NOMO-1 (cell line): Measurements from ENCODE around the gene JAG2.

Source experiments
- DNase-seq, 2 experiments: peaks; one replicate each; lab custom pipeline; 2025; ENCODE audit not compliant: unreplicated experiment in 2 of 2; lab: John Stamatoyannopoulos, UW

JAG2 gene

GRCh38 chr14:105168496-105168978 lies at the start of gene JAG2:
Gene JAG2 (minus strand): TSS chr14:105168776. CDS start chr14:105168420, 356 bp downstream.
- DNase-seq: peak in 1 of 2 experiments; percentile 14

DNA sequence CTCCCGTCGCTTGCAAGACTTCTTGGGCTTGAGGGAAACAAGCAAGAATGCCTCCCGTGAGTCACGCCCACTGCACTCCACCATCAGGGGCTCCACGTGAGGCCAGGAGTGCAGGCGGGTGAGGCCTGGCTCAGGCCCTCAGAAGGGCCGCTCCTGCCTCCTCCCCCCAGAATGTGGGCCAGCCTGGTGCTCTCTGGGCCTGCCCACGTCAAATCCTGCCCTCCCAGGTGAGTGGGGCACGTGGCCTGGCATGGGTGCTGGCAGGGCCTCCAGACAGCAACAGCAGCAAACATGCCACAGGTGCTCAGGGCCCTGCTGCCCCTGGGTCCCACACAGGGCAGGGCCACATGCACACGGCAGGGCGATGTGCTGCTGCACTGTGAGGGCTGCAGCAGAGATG lies 49.2 kb upstream of the JAG2 start:
- no peak for DNase-seq

GRCh38 chr14:105216490-105217247 lies 48.1 kb upstream of the JAG2 start:
- no peak for DNase-seq

- no peak for DNase-seq
Measured at GRCh38 chr14:105215602-105216001, 47.0 kb upstream of the JAG2 start.

DNA sequence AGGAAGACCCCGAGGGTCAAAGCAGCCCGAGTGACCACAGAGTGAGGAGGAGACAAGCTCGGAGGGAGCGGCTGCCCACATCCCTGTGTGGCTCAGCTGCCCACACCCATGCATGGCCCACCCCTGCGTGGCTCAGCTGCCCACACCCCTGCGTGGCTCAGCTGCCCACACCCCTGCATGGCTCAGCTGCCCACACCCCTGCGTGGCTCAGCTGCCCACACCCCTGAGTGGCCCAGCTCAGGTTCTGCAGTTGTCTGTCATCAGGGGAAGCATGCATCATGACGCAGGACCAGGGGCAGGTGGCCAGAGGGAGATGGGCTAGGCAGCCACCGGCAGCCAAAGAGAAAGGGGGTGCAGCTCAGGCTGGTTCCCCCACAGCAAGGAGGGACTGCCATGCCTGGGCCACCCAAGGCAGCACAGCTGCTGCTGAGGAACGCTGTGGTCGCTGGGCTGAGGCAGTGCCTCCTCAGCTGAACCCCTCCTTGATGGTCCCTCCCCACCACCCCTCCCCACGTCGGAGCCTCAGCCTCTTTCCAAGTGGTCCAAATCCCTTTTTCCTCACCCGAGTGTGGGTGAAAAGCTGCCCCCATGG lies 45.8 kb upstream of the JAG2 start:
- no peak for DNase-seq

DNA sequence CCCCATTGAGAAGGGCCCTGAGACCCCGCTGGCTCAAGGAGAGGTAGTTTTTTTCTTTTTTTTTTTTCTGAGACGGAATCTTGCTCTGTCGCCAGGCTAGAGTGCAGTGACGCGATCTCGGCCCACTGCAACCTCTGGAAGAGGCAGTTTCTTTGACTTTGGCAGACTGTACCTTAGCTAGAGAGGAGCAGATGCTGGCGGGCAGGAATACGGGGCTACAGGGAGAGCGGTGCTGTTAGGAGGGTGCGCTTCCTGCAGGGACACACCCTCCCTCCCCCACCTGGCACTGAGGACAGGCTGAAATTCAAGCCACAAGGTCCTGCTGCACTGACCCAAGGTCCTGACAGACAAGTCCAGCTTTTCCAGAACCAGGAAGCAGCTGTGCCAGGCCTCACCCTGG lies 44.8 kb upstream of the JAG2 start:
- no peak for DNase-seq

DNA sequence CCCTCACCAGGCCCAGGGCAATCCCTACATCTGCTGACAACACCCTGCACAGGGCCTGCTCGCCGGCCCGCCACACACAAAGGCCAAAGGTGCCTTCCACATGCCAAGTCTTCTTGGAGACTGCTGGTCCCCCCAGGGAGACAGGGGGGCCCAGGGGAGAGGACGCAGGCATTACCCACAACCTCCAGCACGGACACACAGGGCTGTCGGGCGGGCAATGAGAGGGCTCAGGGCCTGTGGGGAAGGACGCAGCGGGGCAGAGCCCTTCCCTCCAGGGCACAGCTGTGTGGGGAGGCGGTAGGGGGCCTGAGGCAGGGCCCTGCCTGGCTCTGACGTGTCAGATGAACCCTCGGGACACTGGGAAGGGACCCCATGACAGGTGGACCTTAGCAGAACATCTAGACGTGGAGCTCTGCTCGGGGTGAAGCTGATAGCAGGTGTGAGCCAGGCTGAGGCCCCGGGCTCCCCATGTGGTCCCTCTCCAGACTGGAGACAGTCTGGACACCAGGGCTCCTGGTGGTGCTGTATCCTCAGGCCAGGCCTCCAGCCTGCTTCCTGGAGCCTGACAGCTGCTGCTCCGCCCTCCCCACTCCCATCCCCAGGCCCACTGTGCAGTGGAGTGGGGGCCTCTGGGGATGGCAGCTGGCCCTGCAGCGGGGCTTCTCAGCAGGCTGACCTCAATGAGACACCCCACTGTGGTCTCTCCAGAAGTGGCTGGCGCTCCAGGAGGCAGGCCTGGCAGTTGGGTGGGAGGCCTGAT lies 44.1 kb upstream of the JAG2 start:
- no peak for DNase-seq

DNA sequence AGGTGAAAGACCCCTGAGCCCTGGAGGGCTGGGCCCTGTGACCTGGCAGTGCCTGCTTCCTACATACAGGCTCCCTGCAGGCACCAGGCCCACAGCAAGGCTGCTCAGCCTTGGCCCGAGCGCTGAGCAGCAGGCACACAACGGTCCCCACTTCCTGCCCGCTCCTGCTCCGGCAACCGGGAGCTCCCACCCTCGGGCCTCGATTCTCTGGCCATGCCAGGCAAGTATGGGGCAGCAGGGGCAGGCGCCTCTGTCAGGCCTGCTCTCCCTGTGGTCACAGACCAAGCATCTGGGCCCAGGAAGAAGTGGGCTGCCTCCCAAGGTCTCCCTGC lies 43.1 kb upstream of the JAG2 start:
- DNase-seq: no peak

GRCh38 chr14:105211086-105211757 lies 42.6 kb upstream of the JAG2 start:
- DNase-seq: no peak

DNA sequence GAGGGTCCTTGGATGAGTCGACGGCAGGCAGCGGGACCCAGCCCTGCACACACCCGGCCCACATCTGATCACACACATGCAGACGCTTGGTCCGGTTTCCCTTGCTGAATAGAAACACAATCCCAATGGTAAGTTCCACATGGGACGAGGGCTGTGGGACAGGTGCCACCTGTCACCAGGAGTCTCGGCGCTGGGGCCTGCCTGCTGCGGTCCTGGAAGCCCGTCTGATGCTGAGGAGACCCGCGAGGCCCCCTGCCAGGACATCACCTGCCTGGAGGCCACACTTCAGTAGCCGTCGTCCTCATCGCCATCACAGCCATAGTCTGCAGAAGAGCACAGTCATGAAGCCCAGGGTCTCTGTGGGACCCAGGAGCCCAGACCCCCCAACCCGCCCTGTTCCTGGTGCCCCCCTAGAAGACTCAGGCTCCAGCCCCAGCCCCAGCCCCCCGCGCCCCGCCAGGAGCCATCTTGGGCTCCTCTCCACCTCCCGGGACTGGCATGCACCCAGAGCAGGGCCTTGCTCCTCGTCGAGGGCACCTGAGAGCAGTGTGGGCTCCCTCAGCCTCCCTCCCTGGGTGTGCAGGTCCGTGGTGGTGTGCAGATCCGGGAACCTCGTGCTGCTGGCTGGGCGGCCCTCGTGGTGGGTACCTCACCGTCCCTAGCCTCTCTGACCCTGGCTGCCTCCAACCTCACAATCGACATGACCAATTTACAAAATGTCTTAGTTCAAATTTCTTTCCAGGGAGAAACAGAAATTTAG lies 41.9 kb upstream of the JAG2 start:
- DNase-seq: no peak

DNA sequence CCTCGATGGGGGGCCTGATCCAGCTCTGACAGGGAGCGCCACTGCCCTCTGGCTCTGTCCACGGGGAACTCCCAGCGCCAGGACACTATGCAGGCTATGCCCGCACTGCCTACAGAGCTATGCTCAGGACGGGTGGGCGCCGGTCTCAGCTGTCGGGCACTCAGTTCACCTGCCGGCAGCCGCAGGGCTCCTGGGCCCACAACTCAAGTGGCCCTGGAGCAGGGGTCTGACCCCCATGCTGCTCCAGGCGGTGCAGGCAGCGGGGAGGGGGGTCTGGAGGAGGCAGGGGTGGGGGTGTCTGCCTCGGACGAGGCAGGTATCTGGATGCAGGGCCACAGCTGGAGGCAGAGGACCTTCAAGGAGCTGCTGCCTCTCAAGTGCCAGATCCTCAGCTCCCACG lies 41.1 kb upstream of the JAG2 start:
- DNase-seq: no peak

GRCh38 chr14:105209091-105209490 lies 40.5 kb upstream of the JAG2 start:
- DNase-seq: no peak

GRCh38 chr14:105208738-105209075 lies 40.1 kb upstream of the JAG2 start:
- no peak for DNase-seq

GRCh38 chr14:105207996-105208737 lies 39.6 kb upstream of the JAG2 start:
- no peak for DNase-seq

DNA sequence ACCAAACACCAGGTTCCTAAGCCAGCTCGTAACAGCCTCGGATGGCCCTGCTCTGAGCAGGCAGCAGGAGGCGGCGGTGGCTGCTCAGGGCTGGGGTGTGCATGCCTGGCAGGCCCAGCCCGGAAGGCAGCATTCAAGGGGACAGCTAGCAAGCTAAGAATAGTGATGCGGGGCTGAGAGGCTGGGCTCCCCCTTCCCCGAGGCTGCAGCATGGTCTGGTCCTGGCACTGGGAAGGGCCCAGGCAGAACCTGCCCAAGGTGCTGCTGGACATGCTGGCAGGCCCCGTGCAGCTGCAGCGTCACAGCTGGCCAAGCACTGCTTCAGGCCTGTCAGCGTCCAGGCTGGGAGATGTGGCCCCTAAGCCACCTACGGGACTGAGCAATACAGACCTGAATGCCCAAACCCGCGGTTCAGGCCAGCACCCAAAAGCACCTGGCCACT lies 38.9 kb upstream of the JAG2 start:
- no peak for DNase-seq

GRCh38 chr14:105206873-105207272 lies 38.3 kb upstream of the JAG2 start:
- DNase-seq: no peak

- no peak for DNase-seq
Measured at GRCh38 chr14:105205673-105206208, 37.2 kb upstream of the JAG2 start.

DNA sequence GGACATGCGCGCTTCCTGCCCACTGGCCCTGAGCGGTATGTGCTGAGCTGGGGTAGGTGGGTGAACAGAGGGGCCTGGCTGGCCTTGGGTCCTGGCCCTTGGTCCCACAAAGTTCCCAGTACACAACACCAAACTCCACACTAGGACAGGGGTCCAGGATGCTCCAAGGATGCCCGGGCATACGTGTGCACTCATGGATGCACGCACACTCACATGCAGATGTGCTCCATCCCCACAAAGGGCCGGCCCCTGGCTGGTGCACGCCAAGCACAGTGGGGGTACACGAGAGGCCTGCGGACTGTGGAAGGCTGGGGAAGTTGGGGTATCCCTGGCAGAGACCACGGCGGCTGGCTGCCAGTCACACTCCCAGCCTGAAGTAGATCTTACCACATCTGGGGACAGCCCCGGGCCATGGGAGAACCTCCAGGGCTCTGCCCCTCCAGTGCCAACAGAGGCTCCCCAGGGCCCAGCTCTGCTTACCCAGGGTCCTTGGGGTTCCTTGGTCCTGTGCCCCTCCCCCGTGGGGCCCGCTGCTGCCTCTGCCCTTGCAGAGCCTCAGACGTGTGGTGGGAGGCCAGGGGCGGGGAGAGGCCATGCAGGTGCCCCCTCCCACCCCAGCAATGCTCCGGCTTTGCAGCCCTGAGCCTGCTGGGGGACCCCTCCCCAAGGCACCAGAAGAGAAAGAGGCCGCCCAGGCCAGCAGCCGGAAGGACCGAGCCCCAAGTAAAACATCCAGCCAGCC lies 36.5 kb upstream of the JAG2 start:
- no peak for DNase-seq
